ENCODE results near the gene PDPK1.
"Not testable (repeated sequence)": the region's sequence is repeated elsewhere in the genome, so short reads cannot be mapped to it uniquely, and the experiment has no call there.

- TF ChIP-seq CTCF (IDR thresholded peaks at IDR 0.05; ENCODE audit: low read depth, low read length): not testable (repeated sequence)
- TF ChIP-seq MAX (IDR thresholded peaks at IDR 0.05; ENCODE audit: low read depth, low read length): peak; percentile 77
Measured at GRCh38 chr16:2560131-2560797, 22.4 kb downstream of the PDPK1 start.

Data from NB4 (cell line).